H1 (cell line): ENCODE results near the gene OST4. TPM values are rescaled to one million over a fixed set of nuclear protein-coding genes. Genes with fewer than 3 reads are reported as not detected.

ENCODE experiments used
- ATF2 ChIP-seq: IDR thresholded peaks from 2 replicates; pipeline ENCODE4 v1.6.1; 2012; ENCODE audit warnings: low read length, inconsistent platforms
- TAF7 ChIP-seq: optimal IDR thresholded peaks from 2 replicates; pipeline ENCODE3; 2011; ENCODE audit warnings: low read depth, mild to moderate bottlenecking, inconsistent platforms, low read length, moderate library complexity, borderline replicate concordance
- polyA plus RNA-seq, 7 experiments: library from polyadenylated mRNA; depleted of rRNA in 3 of 7; stranded (reverse) in 5 of 7; unstranded in 2 of 7; fragments of >200 nt in 5 of 7; fragments of 200-250 nt in 2 of 7; gene quantifications; 1 replicate in 5 of 7; 2 replicates in 1 of 7; 4 replicates in 1 of 7; pipeline versions ENCODE4 v1.2.1 to v1.2.3, GENCODE V29; 2011 to 2013; ENCODE audit warnings: missing spikeins in 2 of 7, mixed read lengths in 2 of 7
- total RNA-seq: library from RNA; stranded (reverse); fragmentation: NEBNext Ultra II Directional; extraction: Animal tissue kit (Norgen Biotek cat#: 25700); gene quantifications from 2 replicates; pipeline ENCODE4 v1.2.1, GENCODE V29; 2021

The OST4 gene
- total and polyA plus RNA-seq, 2 of the 8 experiments (the other 6 are each of a cell fraction or from before 2014, with no cell fraction given) = 225 to 865 TPM

- TF ChIP-seq TAF7 (no peak), ATF2 (no peak)
Measured at GRCh38 chr2:27094353-27094984, 23.0 kb upstream of the OST4 start (continued).
